ENCODE data around the gene BRSK2. TPM values are rescaled to one million over a fixed set of nuclear protein-coding genes. Genes with fewer than 3 reads are reported as not detected.

The BRSK2 gene
- total RNA-seq, 2 experiments from 2014 or later = 0.22 to 0.55 TPM

DNA sequence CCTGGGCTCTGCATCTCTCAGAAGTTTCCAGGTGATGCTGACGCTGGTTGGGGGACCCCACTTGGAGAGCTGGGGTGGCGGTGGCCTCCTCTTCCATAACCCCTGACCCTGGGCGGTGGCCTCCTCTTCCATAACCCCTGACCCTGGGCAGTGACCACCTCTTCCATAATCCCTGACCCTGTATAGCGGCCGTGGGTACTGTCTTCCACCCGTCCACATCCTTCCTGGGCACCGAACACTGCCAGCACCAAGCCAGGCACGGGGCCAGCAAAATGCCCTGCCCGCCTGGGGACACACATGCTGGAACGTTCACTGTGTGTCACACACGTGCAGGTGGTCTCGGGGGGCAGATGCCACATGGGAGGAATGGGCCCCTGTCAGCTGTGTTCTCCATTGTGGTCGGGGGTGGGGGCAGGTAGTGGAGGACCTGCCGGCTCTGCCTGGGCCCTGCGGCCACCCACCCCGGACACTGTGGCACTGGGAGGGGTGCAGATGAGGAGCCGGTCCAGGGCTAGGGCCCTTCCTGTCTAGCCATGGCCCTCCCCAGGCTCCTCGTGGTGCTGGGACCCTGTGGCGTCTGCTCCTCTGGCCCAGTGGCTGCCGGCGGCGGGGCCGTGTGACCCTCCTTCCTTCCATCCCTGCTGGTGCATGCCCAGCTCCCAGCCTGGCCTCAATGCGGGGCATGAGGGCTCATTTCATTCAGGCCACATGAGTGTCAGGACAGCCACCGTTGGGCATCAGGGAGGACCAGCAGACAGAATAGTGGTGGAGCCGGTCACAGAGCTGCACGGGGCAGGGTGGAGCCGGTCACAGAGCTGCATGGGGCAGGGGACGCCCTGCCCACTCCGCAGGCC is 10.8 kb downstream of the BRSK2 start:
- peaks cover 0 to 28% of the 10 kb centered on the region in 2 experiments for H3K9me3 ChIP-seq (ENCODE audit: control insufficient read depth in 1 of 2, insufficient read depth in 1 of 2, low read length in 2 of 2)
- H3K36me3 Mint-ChIP-seq (ENCODE audit: low read depth) = no peaks in the 10 kb centered on the region
- no peak for DNase-seq
- H3K27ac Mint-ChIP-seq = no peak overlapping the region
- H3K4me3 ChIP-seq (ENCODE audit: low read length) = no peak overlapping the region
- ChIA-PET CTCF (no interaction called here), POLR2A (no interaction called here)
- H3K27me3 Mint-ChIP-seq = no peaks in the 10 kb centered on the region
- intact Hi-C loops (cut with DNase I, micrococcal nuclease) = no loop called here
- H3K4me1 Mint-ChIP-seq (ENCODE audit: low read depth) = no peaks in the 10 kb centered on the region
- no peaks in the 10 kb centered on the region for H3K9me3 Mint-ChIP-seq
- H3K4me3 Mint-ChIP-seq = no peak overlapping the region
- TF ChIP-seq, protein P1, sequence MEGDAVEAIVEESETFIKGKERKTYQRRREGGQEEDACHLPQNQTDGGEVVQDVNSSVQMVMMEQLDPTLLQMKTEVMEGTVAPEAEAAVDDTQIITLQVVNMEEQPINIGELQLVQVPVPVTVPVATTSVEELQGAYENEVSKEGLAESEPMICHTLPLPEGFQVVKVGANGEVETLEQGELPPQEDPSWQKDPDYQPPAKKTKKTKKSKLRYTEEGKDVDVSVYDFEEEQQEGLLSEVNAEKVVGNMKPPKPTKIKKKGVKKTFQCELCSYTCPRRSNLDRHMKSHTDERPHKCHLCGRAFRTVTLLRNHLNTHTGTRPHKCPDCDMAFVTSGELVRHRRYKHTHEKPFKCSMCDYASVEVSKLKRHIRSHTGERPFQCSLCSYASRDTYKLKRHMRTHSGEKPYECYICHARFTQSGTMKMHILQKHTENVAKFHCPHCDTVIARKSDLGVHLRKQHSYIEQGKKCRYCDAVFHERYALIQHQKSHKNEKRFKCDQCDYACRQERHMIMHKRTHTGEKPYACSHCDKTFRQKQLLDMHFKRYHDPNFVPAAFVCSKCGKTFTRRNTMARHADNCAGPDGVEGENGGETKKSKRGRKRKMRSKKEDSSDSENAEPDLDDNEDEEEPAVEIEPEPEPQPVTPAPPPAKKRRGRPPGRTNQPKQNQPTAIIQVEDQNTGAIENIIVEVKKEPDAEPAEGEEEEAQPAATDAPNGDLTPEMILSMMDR (IDR thresholded peaks at IDR 0.05) = no peak
- no peak for ATAC-seq (ENCODE audit: poor library complexity)
- H3K27ac ChIP-seq (ENCODE audit: low read depth in 1 of 2, low read length in 2 of 2) = no peak overlapping the region
- no peaks in the 10 kb centered on the region for H3K36me3 ChIP-seq (ENCODE audit: insufficient read depth, low read length)
- H3K27me3 ChIP-seq (ENCODE audit: control insufficient read depth in 1 of 2, insufficient read depth in 2 of 2, low read length in 2 of 2) = peaks cover 0 to 3% of the 10 kb centered on the region in 2 experiments
- no peaks in the 10 kb centered on the region for H3K4me1 ChIP-seq (ENCODE audit: insufficient read depth, low read length)

DNA sequence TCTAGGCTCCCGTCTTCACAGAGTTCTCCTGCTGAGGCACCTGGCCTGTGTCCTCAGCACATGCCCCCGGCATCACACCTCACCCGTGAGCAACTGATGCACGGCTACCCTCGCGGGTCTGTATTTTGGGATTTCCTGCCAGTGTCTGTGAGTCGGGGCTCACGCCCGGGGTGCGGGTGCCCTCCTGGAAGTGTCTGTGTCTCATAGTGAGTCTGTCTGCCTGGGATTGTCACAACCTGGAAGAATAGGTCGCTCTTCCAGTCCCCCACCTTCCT is 11.4 kb downstream of the BRSK2 start:
- Mint-ChIP-seq H3K9me3 (no peaks in the 10 kb centered on the region), H3K4me1 (ENCODE audit: low read depth) (no peaks in the 10 kb centered on the region), H3K36me3 (ENCODE audit: low read depth) (no peaks in the 10 kb centered on the region), H3K4me3 (no peak overlapping the region), H3K27me3 (no peaks in the 10 kb centered on the region), H3K27ac (no peak overlapping the region)
- no peaks in the 10 kb centered on the region for H3K36me3 ChIP-seq (ENCODE audit: insufficient read depth, low read length)
- DNase-seq = no peak
- no peak for ATAC-seq (ENCODE audit: poor library complexity)
- POLR2A ChIA-PET = no interaction called here
- TF ChIP-seq, protein P1 (IDR thresholded peaks at IDR 0.05) = no peak
- H3K27ac ChIP-seq (ENCODE audit: low read depth in 1 of 2, low read length in 2 of 2) = no peak overlapping the region
- CTCF ChIA-PET = no interaction called here
- no peaks in the 10 kb centered on the region for H3K4me1 ChIP-seq (ENCODE audit: insufficient read depth, low read length)
- intact Hi-C loops (cut with DNase I, micrococcal nuclease) = no loop called here
- peaks cover 0 to 28% of the 10 kb centered on the region in 2 experiments for H3K9me3 ChIP-seq (ENCODE audit: control insufficient read depth in 1 of 2, insufficient read depth in 1 of 2, low read length in 2 of 2)
- H3K4me3 ChIP-seq (ENCODE audit: low read length) = no peak overlapping the region
- peaks cover 0 to 3% of the 10 kb centered on the region in 2 experiments for H3K27me3 ChIP-seq (ENCODE audit: control insufficient read depth in 1 of 2, insufficient read depth in 2 of 2, low read length in 2 of 2)

DNA sequence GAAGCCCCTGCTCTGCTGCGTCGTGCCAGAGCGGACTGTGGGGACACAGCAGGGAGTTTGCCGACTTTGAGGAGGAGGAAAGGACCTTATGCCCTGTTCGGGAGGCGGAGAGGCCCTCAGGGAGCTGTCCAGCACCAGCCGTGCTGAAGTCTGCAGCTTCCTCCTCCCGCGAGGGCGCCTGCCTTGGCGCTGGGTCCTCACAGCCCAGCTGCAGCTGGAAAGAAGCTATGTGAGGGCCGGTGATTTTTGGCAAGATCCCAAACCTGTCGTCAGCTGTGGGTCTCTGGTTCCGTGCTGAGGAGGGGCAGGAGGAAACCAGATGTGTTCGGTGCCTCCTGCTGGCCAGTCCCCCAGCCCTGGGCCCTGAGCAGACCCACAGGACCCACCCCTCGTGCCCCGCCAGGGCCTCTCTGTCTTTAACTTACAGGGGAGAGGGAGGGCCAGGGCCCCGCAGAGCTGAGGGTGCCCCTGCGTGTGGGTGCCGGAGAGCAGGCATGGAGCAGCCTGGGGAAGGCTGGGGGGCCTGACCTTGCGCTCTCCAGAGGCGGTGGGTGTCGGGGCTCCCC is 12.0 kb downstream of the BRSK2 start:
- no peaks in the 10 kb centered on the region for H3K36me3 ChIP-seq (ENCODE audit: insufficient read depth, low read length)
- no peaks in the 10 kb centered on the region for H3K27me3 Mint-ChIP-seq
- H3K9me3 Mint-ChIP-seq = no peaks in the 10 kb centered on the region
- intact Hi-C loops (cut with DNase I, micrococcal nuclease) = no loop called here
- H3K27me3 ChIP-seq (ENCODE audit: control insufficient read depth in 1 of 2, insufficient read depth in 2 of 2, low read length in 2 of 2) = no peaks in the 10 kb centered on the region
- ChIA-PET CTCF (no interaction called here), POLR2A (no interaction called here)
- no peaks in the 10 kb centered on the region for H3K36me3 Mint-ChIP-seq (ENCODE audit: low read depth)
- no peak overlapping the region for H3K27ac Mint-ChIP-seq
- H3K27ac ChIP-seq (ENCODE audit: low read depth in 1 of 2, low read length in 2 of 2) = no peak overlapping the region
- peaks cover 0 to 28% of the 10 kb centered on the region in 2 experiments for H3K9me3 ChIP-seq (ENCODE audit: control insufficient read depth in 1 of 2, insufficient read depth in 1 of 2, low read length in 2 of 2)
- TF ChIP-seq, protein P1 (IDR thresholded peaks at IDR 0.05) = no peak
- H3K4me3 ChIP-seq (ENCODE audit: low read length) = no peak overlapping the region
- no peak overlapping the region for H3K4me3 Mint-ChIP-seq
- ATAC-seq (ENCODE audit: poor library complexity) (peak; percentile 88), DNase-seq (peak in 12 of 14 experiments; percentile 15 to 68 (median 46))
- H3K4me1 ChIP-seq (ENCODE audit: insufficient read depth, low read length) = no peaks in the 10 kb centered on the region
- no peaks in the 10 kb centered on the region for H3K4me1 Mint-ChIP-seq (ENCODE audit: low read depth)
